GM19467 (cell line): ENCODE results near the gene SFTPD.
"Not testable (repeated sequence)": the region's sequence is repeated elsewhere in the genome, so short reads cannot be mapped to it uniquely, and the experiment has no call there.

Experiments
- ATAC-seq: cut with Tn5 transposase; IDR thresholded peaks from one replicate; pipeline ENCODE4 v1.9.1; 2021; ENCODE audit warnings: mild to moderate bottlenecking, moderate library complexity; ENCODE audit not compliant: unreplicated experiment

Gene SFTPD

GRCh38 chr10:79927111-79927828, 21.6 kb downstream of the SFTPD start:
- ATAC-seq: no peak

- no peak for ATAC-seq
Observed at GRCh38 chr10:79926037-79926436, 22.9 kb downstream of the SFTPD start.

GRCh38 chr10:79925614-79926013, 23.3 kb downstream of the SFTPD start:
- no peak for ATAC-seq

- no peak for ATAC-seq
Observed at GRCh38 chr10:79923669-79924068, 25.2 kb downstream of the SFTPD start.

GRCh38 chr10:79923145-79923544, 25.8 kb downstream of the SFTPD start:
- no peak for ATAC-seq

- ATAC-seq: not testable (repeated sequence)
Observed at GRCh38 chr10:79922011-79922412, 26.9 kb downstream of the SFTPD start.

GRCh38 chr10:79915838-79916237, 33.1 kb downstream of the SFTPD start:
- not testable (repeated sequence) for ATAC-seq

- not testable (repeated sequence) for ATAC-seq
Observed at GRCh38 chr10:79914512-79914911, 34.4 kb downstream of the SFTPD start.

- ATAC-seq: no peak
Observed at GRCh38 chr10:79910836-79911235, 38.1 kb downstream of the SFTPD start.

GRCh38 chr10:79910344-79910743, 38.6 kb downstream of the SFTPD start:
- ATAC-seq: no peak

GRCh38 chr10:79905322-79906314, 43.3 kb downstream of the SFTPD start:
- no peak for ATAC-seq

- ATAC-seq: no peak
Observed at GRCh38 chr10:79904671-79905321, 44.1 kb downstream of the SFTPD start.

GRCh38 chr10:79901571-79901970, 47.3 kb downstream of the SFTPD start:
- not testable (repeated sequence) for ATAC-seq

- ATAC-seq: no peak
Observed at GRCh38 chr10:79898597-79899325, 50.1 kb downstream of the SFTPD start.

- ATAC-seq: not testable (repeated sequence)
Observed at GRCh38 chr10:79892896-79893295, 56.0 kb downstream of the SFTPD start.

- ATAC-seq: no peak
Observed at GRCh38 chr10:79890469-79890868, 58.4 kb downstream of the SFTPD start.

GRCh38 chr10:79888984-79889383, 59.9 kb downstream of the SFTPD start:
- not testable (repeated sequence) for ATAC-seq
